Stomach smooth muscle (tissue), 2 donors: ENCODE measurements around the gene CDS1.

Experiments used
- H3K27ac ChIP-seq: one replicate; pipeline ENCODE4 v1.7.0; 2013; ENCODE audit warnings: mild to moderate bottlenecking, low read length, inconsistent platforms
- H3K27me3 ChIP-seq, 2 donors: one replicate each; pipeline ENCODE4 v1.7.0; 2013; ENCODE audit warnings: low read length in 2 of 2; ENCODE audit not compliant: insufficient read depth in 2 of 2, control insufficient read depth in 1 of 2
- H3K36me3 ChIP-seq, 2 donors: one replicate each; pipeline ENCODE4 v1.7.0; 2013; ENCODE audit warnings: low read length in 2 of 2; ENCODE audit not compliant: control insufficient read depth in 2 of 2, insufficient read depth in 2 of 2
- H3K4me1 ChIP-seq: one replicate; pipeline ENCODE4 v1.7.0; 2013; ENCODE audit warnings: low read length; ENCODE audit not compliant: control insufficient read depth, insufficient read depth
- H3K4me3 ChIP-seq, 2 donors: one replicate each; pipeline ENCODE4 v1.7.0; 2013; ENCODE audit warnings: low read length in 2 of 2
- H3K9ac ChIP-seq, 2 donors: one replicate each; pipeline ENCODE4 v1.7.0; 2013; ENCODE audit warnings: low read length in 2 of 2, mild to moderate bottlenecking in 1 of 2
- H3K9me3 ChIP-seq, 2 donors: one replicate each; pipeline ENCODE4 v1.7.0; 2013; ENCODE audit warnings: low read length in 2 of 2; ENCODE audit not compliant: control insufficient read depth in 2 of 2
- donor health status: healthy.
- donor health status: Pancreatic carcinoma.

CDS1 gene

GRCh38 chr4:84688605-84689004 lies 105.7 kb downstream of the CDS1 start:
- no peaks in the 10 kb centered on the region for H3K4me1 ChIP-seq
- H3K36me3 ChIP-seq = peaks cover 30 to 40% of the 10 kb centered on the region in 2 donors
- no peak overlapping the region for H3K9ac ChIP-seq
- H3K4me3 ChIP-seq = no peak overlapping the region
- H3K9me3 ChIP-seq = no peaks in the 10 kb centered on the region
- H3K27me3 ChIP-seq = no peaks in the 10 kb centered on the region
- no peak overlapping the region for H3K27ac ChIP-seq

GRCh38 chr4:84689197-84689596 lies 106.3 kb downstream of the CDS1 start:
- H3K4me1 ChIP-seq = no peaks in the 10 kb centered on the region
- no peaks in the 10 kb centered on the region for H3K27me3 ChIP-seq
- H3K27ac ChIP-seq = no peak overlapping the region
- no peak overlapping the region for H3K9ac ChIP-seq
- no peak overlapping the region for H3K4me3 ChIP-seq
- no peaks in the 10 kb centered on the region for H3K9me3 ChIP-seq
- H3K36me3 ChIP-seq = peaks cover 29 to 39% of the 10 kb centered on the region in 2 donors

- Histone ChIP-seq H3K27me3 (no peaks in the 10 kb centered on the region), H3K4me3 (no peak overlapping the region), H3K36me3 (peaks cover 36 to 43% of the 10 kb centered on the region in 2 donors), H3K9ac (no peak overlapping the region), H3K9me3 (no peaks in the 10 kb centered on the region), H3K27ac (no peak overlapping the region), H3K4me1 (no peaks in the 10 kb centered on the region)
Observed at GRCh38 chr4:84690481-84690880, 107.6 kb downstream of the CDS1 start.

GRCh38 chr4:84691170-84691691 lies 108.3 kb downstream of the CDS1 start:
- Histone ChIP-seq H3K36me3 (peaks cover 37 to 49% of the 10 kb centered on the region in 2 donors), H3K4me3 (no peak overlapping the region), H3K9me3 (no peaks in the 10 kb centered on the region), H3K9ac (no peak overlapping the region), H3K4me1 (no peaks in the 10 kb centered on the region), H3K27me3 (no peaks in the 10 kb centered on the region), H3K27ac (no peak overlapping the region)

- H3K9ac ChIP-seq = no peak overlapping the region
- H3K27ac ChIP-seq = no peak overlapping the region
- H3K36me3 ChIP-seq = peaks cover 32 to 47% of the 10 kb centered on the region in 2 donors
- H3K27me3 ChIP-seq = no peaks in the 10 kb centered on the region
- H3K4me3 ChIP-seq = no peak overlapping the region
- H3K9me3 ChIP-seq = no peaks in the 10 kb centered on the region
- H3K4me1 ChIP-seq = no peaks in the 10 kb centered on the region
Observed at GRCh38 chr4:84691800-84692199, 108.9 kb downstream of the CDS1 start.

- Histone ChIP-seq H3K9me3 (no peaks in the 10 kb centered on the region), H3K4me1 (no peaks in the 10 kb centered on the region), H3K36me3 (peaks cover 32 to 51% of the 10 kb centered on the region in 2 donors), H3K4me3 (no peak overlapping the region), H3K27ac (no peak overlapping the region), H3K9ac (no peak overlapping the region), H3K27me3 (no peaks in the 10 kb centered on the region)
Observed at GRCh38 chr4:84697159-84697558, 114.2 kb downstream of the CDS1 start.

GRCh38 chr4:84697615-84698201 lies 114.8 kb downstream of the CDS1 start:
- no peak overlapping the region for H3K27ac ChIP-seq
- no peak overlapping the region for H3K4me3 ChIP-seq
- H3K9ac ChIP-seq = no peak overlapping the region
- H3K9me3 ChIP-seq = no peaks in the 10 kb centered on the region
- H3K36me3 ChIP-seq = peaks cover 35 to 53% of the 10 kb centered on the region in 2 donors
- H3K27me3 ChIP-seq = no peaks in the 10 kb centered on the region
- no peaks in the 10 kb centered on the region for H3K4me1 ChIP-seq

GRCh38 chr4:84699001-84699671 lies 116.2 kb downstream of the CDS1 start:
- Histone ChIP-seq H3K4me3 (no peak overlapping the region), H3K27me3 (no peaks in the 10 kb centered on the region), H3K9me3 (no peaks in the 10 kb centered on the region), H3K27ac (no peak overlapping the region), H3K36me3 (peaks cover 41 to 52% of the 10 kb centered on the region in 2 donors), H3K9ac (no peak overlapping the region), H3K4me1 (no peaks in the 10 kb centered on the region)
